Right lung (tissue), 5 donors: ENCODE data around the gene LGI4. TPM values are rescaled to one million over a fixed set of nuclear protein-coding genes. Genes with fewer than 3 reads are reported as not detected.

Source experiments
- DNase-seq, 2 donors: peaks; one replicate each; pipeline ENCODE4 v3.0.0-alpha.2; 2013
- polyA plus RNA-seq, 5 donors: library from polyadenylated mRNA; unstranded; fragments of 120-200 nt; gene quantifications; one replicate each; pipeline versions ENCODE4 v1.2.1 to v1.2.3, GENCODE V29; 2013; ENCODE audit warnings: inconsistent platforms in 1 of 5, low replicate concordance in 1 of 5; ENCODE audit not compliant: insufficient read length in 5 of 5, insufficient read depth in 1 of 5

LGI4 gene
- polyA plus RNA-seq, 5 donors, result 2.3 to 3.0 (median 2.9) TPM

DNA sequence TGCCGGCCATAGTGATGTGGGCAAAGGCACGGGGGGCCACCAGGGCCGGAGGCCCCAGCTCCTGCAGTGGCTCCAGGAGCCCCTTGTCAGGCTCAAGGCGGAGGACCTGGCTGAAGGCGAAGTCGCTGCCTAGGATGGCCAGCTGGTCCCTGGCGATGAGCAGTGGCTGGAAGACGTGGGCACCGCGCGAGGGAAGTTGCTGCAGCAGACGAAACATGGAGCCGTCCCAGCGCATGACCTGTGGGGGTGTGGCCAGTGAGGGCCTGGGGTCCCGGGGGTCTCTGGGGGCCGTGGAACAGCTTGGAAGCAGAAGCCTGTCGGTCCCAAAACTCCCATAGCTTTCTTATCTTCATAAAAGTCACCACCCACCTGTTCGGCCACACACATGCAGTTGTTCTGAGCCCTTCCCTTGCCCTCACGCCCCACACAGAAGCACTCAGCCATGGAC is 9.6 kb downstream of the LGI4 start:
- no peak for DNase-seq

DNA sequence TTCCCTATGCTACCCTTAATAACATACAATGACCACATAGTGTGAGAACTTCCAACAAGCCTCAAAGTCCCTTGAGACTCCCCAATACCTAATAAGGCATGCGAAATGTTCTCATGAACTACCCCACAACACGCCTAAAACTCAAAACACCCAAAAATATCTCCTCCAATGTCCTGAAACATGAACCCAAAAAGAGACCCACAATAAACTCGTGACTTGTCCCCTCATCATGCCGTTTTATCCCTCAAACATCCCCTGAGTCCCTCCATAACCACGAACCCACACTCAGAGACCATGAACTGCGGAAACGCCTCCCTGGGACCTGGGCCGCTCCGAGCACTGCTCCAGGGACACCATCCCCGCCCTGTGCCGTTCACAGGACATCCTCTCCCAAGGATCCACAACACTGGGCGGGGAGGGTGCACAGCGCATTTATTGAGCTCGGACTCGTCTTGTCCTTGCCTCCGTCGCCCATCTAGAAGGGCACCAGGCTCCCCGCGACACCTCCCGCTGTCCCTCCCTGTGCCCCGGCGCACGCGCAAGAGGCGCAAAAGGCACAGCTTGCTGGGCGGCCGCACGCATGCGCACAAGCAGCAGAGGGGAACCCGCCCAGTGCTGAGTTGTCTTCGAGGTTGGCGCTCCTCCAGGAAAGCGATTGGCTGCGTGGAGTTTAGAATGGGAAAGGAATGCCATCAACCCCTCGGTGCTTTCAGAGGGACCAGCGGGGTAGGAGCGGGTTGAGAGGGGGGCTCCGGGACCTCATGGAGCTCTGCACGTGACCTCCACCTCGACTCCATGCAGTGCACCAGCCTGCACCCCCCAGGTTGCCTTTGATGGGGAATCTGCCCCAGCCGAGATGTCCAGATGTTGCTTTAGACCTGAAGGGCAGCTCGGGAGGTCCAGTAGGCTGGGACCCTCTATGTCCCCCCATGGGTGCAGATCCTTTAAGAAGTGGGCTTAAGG is 10.5 kb downstream of the LGI4 start:
- peak; percentile 94 for DNase-seq

- DNase-seq, result no peak
These were observed 11.3 kb downstream of the LGI4 start for GRCh38 chr19:35123573-35123972.

DNA sequence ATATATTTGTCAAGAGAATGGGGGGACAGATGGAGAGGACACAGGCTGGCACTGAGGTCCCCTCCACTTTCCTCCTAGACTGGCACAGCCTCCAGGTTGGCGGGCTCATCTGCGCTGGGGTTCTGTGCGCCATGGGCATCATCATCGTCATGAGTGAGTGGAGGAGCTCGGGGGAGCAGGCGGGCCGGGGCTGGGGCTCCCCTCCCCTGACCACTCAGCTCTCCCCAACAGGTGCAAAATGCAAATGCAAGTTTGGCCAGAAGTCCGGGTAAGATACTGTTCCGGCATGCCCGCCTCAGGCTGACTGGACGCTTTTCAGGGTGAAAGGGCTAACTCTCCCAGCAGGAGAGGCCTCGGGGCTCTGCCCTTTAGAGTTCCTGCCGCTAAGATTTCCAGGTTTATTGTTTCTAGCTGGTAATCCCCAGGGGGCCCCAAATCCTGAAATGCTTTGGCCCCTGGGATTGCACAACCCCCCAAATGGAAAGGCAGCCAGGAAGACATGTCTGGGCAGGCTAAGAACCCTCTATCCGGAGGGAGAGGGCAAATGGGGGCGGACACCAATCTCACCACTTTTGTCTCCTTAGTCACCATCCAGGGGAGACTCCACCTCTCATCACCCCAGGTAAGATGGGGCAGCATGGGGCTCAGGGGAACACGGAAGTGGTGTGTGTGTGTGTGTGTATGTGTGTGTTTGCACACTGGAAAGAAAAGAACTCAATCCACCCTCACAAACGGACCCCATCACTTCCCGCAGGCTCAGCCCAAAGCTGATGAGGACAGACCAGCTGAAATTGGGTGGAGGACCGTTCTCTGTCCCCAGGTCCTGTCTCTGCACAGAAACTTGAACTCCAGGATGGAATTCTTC is 11.9 kb downstream of the LGI4 start:
- no peak for DNase-seq

DNA sequence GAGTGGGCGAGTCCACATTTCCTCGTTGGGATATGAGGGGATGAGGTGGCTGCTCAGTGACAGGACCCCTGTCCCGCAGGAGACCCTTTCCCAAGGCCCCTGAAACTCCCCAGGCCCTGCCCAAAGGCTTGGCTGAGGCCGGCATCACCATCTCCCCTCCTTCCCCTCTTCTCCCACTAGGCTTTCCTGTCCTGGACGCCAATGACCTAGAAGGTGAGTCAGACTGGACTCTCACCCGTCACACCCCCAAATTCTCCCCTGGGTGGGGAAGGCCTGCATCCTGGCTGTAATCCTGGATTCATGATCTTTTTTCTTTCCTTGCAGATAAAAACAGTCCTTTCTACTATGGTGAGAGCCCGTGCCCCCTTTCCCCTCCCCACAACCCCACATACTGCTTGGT is 14.0 kb downstream of the LGI4 start:
- no peak for DNase-seq

DNA sequence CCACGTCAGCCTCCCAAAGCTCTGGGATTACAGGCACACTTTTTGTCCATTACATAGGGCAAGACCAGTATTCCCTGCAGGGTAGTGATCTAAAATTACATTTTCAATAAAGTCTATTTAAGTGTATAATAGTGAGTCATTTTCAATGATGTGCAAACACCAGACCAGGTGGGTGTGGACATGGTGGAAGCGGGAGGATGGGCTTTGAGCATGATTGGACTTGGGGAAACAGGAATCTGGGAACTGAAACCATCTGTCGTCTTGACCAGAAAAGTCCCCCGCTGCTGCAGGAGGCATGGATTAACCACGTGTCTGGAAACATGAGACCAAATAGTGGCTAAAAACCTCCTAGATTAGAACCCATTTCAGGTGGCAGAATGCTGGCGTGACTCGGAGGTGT is 14.4 kb downstream of the LGI4 start:
- DNase-seq, result no peak

- DNase-seq, result no peak
These were observed 15.2 kb downstream of the LGI4 start for GRCh38 chr19:35119578-35120155.

GRCh38 chr19:35119091-35119490 is 15.8 kb downstream of the LGI4 start:
- DNase-seq, result no peak

- no peak for DNase-seq
These were observed 16.4 kb downstream of the LGI4 start for GRCh38 chr19:35118268-35119020.

- DNase-seq, result no peak
These were observed 17.1 kb downstream of the LGI4 start for GRCh38 chr19:35117799-35118198.

GRCh38 chr19:35117116-35117515 is 17.7 kb downstream of the LGI4 start:
- DNase-seq, result no peak

DNA sequence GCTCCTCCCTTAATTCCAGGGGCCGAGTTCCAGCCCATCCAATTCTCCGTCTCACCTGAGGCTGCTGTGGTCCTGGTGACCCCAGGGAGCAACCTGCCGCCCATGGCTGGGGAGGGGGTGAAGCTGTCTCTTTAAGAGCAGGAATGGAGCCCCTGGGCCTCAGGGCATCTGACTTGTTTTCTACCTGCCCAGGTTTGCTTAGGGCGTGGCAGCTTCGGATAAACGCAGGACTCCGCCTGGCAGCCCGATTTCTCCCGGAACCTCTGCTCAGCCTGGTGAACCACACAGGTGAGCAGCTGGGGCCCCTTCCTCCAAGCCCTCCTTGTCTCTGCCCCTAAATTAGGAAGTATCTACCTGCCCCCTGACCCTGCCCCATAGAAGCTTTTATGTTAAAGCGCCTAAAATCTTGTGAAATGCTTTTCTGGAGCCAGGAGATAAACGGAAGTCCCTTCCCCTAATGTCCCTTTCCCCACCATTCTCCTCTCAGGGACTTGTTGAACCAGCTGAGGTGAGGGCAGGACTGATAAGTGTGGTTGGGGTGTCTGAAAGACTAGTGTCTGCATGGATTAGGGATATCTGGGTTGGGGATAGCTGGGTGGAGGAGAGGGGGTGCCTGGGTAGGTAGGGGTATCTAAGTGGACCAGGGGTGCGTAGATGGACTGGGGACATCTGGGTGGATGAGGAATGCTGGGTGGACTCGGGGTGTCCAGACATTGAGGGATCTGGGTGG is 18.6 kb downstream of the LGI4 start:
- no peak for DNase-seq

DNA sequence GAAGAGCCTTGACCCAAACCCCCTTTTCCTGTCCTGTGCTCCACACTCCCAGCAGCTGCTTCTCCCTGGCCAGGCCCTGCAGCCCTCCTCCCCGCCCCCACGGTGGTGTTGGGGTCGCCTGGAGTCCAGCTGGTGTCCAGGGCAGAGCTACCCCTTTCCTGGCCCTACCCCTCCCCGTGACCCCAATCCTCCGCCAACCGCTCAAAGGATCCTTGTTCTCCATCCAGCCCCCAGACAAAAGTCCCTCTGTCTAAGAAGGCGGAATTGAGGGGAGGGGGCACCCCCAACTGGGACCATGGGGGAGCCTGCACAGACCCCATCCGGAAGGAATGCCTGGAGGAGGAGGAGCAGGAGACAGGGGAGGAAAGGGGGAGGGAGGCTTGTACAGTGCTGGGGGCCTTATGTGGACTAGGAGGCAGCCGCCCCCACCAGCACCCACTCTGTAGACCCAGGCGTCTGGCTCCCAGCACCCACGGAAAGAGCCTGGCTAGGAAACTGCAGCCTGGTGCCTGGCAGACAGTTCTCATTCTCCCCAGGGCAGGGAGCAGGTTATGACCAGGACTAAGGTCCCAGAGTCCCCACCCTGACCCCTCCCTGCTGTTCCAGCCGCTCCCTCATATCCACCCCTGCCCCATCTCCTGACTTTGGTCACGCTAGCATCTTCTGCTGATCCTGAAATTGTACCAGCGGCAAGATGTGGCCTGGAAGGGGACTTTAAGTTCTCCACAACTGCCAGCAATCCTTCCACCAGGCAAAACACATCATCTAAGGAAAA is 19.5 kb downstream of the LGI4 start, which contains the start of gene FXYD3:
TSS of gene FXYD3 (plus strand) at position 647 of the 775 bp plus-strand sequence. CDS start 3,554 bp downstream, outside the sequence.
- no peak for DNase-seq

DNA sequence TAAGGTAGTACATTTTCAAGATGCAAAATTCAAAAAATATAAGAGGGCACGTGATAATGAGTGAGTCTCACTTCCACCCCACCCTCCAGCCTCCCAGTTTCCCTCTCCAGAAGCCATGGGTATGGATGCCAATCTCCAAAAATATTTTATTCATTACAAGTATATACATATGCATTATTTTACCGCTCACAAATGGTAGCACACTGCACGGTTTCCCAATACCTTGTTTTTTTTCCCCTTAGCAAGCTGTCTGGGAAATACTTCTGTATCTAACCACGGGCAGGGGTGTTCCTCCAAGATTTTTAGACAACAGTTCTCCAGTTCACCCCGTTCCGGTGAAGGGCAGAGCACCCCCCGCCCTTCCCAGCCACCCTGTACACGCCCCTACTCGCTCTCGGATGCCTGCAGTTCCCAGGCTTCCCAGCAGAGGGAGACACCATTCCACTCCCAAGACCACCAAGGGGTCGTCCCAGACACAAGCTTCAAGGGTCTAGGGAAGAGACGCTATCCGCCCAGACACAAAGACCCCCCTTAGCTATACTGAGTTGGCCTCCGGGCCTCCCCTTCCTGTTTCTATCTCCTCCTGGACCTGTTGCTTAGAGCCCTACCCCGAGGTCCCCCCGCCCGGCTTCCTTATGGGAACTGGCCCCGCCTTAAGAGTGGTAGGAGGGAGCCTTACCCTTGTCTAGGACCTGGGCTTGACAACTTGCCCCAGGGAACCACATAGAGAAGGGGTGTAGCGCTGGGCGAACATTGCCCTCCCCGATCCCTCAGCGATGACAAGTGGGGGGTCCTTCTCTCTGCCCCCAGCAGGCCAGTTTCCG is 20.3 kb downstream of the LGI4 start:
- DNase-seq, result peak; percentile 73 to 81

DNA sequence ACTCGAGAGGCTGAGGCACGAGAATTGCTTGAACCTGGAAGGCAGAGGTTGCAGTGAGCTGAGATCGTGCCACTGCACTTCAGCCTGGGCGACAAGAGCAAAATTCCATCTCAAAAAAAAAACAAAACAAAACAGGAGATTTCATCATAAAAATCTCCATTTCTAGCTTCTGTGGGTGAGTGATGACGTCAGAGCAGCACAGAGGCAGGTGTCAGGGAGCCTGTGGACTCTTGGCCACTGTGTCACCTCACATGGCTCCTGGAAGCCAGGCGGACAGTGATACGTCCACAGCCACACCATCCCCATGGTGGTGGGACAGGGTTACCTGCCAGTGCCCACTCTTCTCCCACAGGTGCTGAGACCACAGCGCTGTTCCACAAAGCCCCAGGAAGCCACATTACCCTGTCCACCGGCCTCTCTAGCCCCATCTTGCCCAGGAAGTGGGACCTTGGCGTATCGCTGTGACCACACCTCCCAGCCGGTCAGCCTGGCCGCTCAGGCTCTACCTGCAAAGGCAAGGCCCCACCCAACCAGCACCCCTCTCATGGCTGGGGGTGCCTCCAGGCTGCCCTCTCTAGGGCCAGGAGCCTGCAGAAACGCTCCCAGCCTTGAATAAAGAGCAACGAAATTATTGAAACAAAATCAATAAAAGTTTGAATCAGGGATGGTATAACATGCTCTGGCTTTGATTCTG is 21.7 kb downstream of the LGI4 start:
- no peak for DNase-seq

GRCh38 chr19:35110974-35111373 is 23.9 kb downstream of the LGI4 start:
- DNase-seq, result no peak

- no peak for DNase-seq
These were observed 25.3 kb downstream of the LGI4 start for GRCh38 chr19:35109395-35110112.
